ENCODE measurements around the gene MAGEA10.

- TF ChIP-seq TEAD4 (CRISPR knock-in tag; IDR thresholded peaks at IDR 0.05) (no peak), PREB (CRISPR knock-in tag; IDR thresholded peaks at IDR 0.05; ENCODE audit: borderline replicate concordance) (no peak)
Observed at GRCh38 chrX:152149648-152150047, 11.3 kb upstream of the MAGEA10 start.

Data from WTC11 (cell line).